Thoracic aorta (tissue), 2 donors: ENCODE data around the gene ZFYVE28. TPM values are rescaled to one million over a fixed set of nuclear protein-coding genes. Genes with fewer than 3 reads are reported as not detected.

ENCODE experiments used
- ATAC-seq: fragments of 150-250 bp; one replicate; pipeline ENCODE4 v1.8.0; 2017; ENCODE audit warnings: low read depth; ENCODE audit not compliant: insufficient number of reproducible peaks, low FRiP score
- DNase-seq: peaks from one replicate; pipeline ENCODE4 v3.0.0-alpha.2; 2020; ENCODE audit warnings: low spot score
- H3K27ac ChIP-seq, 2 donors: fragments of 200-600 bp; sonication (generic); 1 replicate in 1 of 2; 2 replicates in 1 of 2; pipeline ENCODE4 v1.5.1; 2016; ENCODE audit warnings: mild to moderate bottlenecking in 2 of 2, moderate library complexity in 2 of 2
- H3K27me3 ChIP-seq: fragments of 200-600 bp; sonication (generic); replicated peaks from 2 replicates; pipeline ENCODE4 v1.6.0; 2016; ENCODE audit warnings: mild to moderate bottlenecking; ENCODE audit not compliant: insufficient read depth
- H3K36me3 ChIP-seq: fragments of 200-600 bp; sonication (generic); one replicate; pipeline ENCODE4 v1.5.1; 2016
- H3K4me1 ChIP-seq, 2 donors: fragments of 200-600 bp; sonication (generic); 1 replicate in 1 of 2; 2 replicates in 1 of 2; pipeline versions ENCODE4 v1.5.1 to v1.6.0; 2016; ENCODE audit warnings: low read depth in 2 of 2, mild to moderate bottlenecking in 1 of 2; ENCODE audit not compliant: control insufficient read depth in 1 of 2
- H3K4me3 ChIP-seq: fragments of 200-600 bp; sonication (generic); 2 replicates; pipeline ENCODE4 v1.5.1; 2016; ENCODE audit warnings: mild to moderate bottlenecking
- H3K9me3 ChIP-seq: fragments of 200-600 bp; sonication (generic); 2 replicates; pipeline ENCODE4 v1.5.1; 2016
- CTCF ChIP-seq: fragments of 200-600 bp; sonication (generic); IDR thresholded peaks from one replicate; pipeline ENCODE4 v1.5.1; 2019; ENCODE audit warnings: antibody characterized with exemption
- total RNA-seq, 2 donors: library from RNA; depleted of rRNA; stranded (reverse); fragments of >200 nt; gene quantifications; one replicate each; pipeline versions ENCODE4 v1.1.0 to v1.2.3, GENCODE V29; 2016

ZFYVE28 gene
- total RNA-seq, 2 donors from 2014 or later, result 11.5 to 20.2 TPM

GRCh38 chr4:2335729-2336101 lies 82.7 kb downstream of the ZFYVE28 start:
- H3K36me3 ChIP-seq, result no peaks in the 10 kb centered on the region
- ATAC-seq (no peak), DNase-seq (no peak)
- H3K4me3 ChIP-seq, result no peak overlapping the region
- no peaks in the 10 kb centered on the region for H3K4me1 ChIP-seq
- H3K9me3 ChIP-seq, result no peaks in the 10 kb centered on the region
- H3K27ac ChIP-seq, result no peak overlapping the region
- no peak for TF ChIP-seq CTCF
- no peaks in the 10 kb centered on the region for H3K27me3 ChIP-seq

- Histone ChIP-seq H3K27ac (no peak overlapping the region), H3K9me3 (no peaks in the 10 kb centered on the region), H3K27me3 (no peaks in the 10 kb centered on the region), H3K36me3 (no peaks in the 10 kb centered on the region), H3K4me3 (no peak overlapping the region), H3K4me1 (no peaks in the 10 kb centered on the region)
- ATAC-seq (no peak), DNase-seq (no peak)
- no peak for TF ChIP-seq CTCF
Measured at GRCh38 chr4:2334826-2335728, 83.4 kb downstream of the ZFYVE28 start.

GRCh38 chr4:2333916-2334644 lies 84.4 kb downstream of the ZFYVE28 start:
- Histone ChIP-seq H3K36me3 (no peaks in the 10 kb centered on the region), H3K27me3 (no peaks in the 10 kb centered on the region), H3K9me3 (no peaks in the 10 kb centered on the region), H3K4me3 (no peak overlapping the region), H3K4me1 (no peaks in the 10 kb centered on the region), H3K27ac (no peak overlapping the region)
- ATAC-seq (no peak), DNase-seq (no peak)
- no peak for TF ChIP-seq CTCF

GRCh38 chr4:2333356-2333841 lies 85.0 kb downstream of the ZFYVE28 start:
- TF ChIP-seq CTCF, result no peak
- no peak for DNase-seq
- Histone ChIP-seq H3K4me3 (no peak overlapping the region), H3K4me1 (no peaks in the 10 kb centered on the region), H3K27me3 (no peaks in the 10 kb centered on the region), H3K27ac (no peak overlapping the region), H3K36me3 (no peaks in the 10 kb centered on the region), H3K9me3 (no peaks in the 10 kb centered on the region)
- no peak for ATAC-seq

GRCh38 chr4:2332976-2333319 lies 85.5 kb downstream of the ZFYVE28 start:
- DNase-seq (no peak), ATAC-seq (no peak)

More at GRCh38 chr4:2332976-2333319, 85.5 kb downstream of the ZFYVE28 start:
- H3K4me1 ChIP-seq, result no peaks in the 10 kb centered on the region
- no peak overlapping the region for H3K27ac ChIP-seq
- no peak for TF ChIP-seq CTCF
- no peaks in the 10 kb centered on the region for H3K9me3 ChIP-seq
- no peaks in the 10 kb centered on the region for H3K36me3 ChIP-seq
- H3K27me3 ChIP-seq, result no peaks in the 10 kb centered on the region
- H3K4me3 ChIP-seq, result no peak overlapping the region
